Calu3 (cell line): Measurements from ENCODE around the gene CDH13. TPM values are rescaled to one million over a fixed set of nuclear protein-coding genes. Genes with fewer than 3 reads are reported as not detected.

Experiments used
- BruUV-seq: library from RNA; stranded (reverse); fragments of 400-500 nt; replicated peaks from 2 replicates; lab custom pipeline; 2021; lab: Mats Ljungman, UMichigan
- CTCF ChIA-PET: fragments of 300-600 bp; sonication (Branson Sonifier 250); formaldehyde crosslinking; loops from one replicate; lab custom pipeline; 2022; ENCODE audit warnings: antibody characterized with exemption; lab: Charles Lee
- DNase-seq: peaks from one replicate; pipeline ENCODE4 v3.0.0; 2022
- H3K27ac Mint-ChIP-seq: one replicate; pipeline ENCODE4 v1.8.0; 2022; ENCODE audit warnings: mixed read lengths; ENCODE audit not compliant: unreplicated experiment
- H3K27me3 Mint-ChIP-seq: one replicate; pipeline ENCODE4 v1.8.0; 2022; ENCODE audit warnings: mixed read lengths; ENCODE audit not compliant: unreplicated experiment
- H3K36me3 Mint-ChIP-seq: one replicate; pipeline ENCODE4 v1.8.0; 2022; ENCODE audit warnings: mild to moderate bottlenecking, moderate library complexity, mixed read lengths; ENCODE audit not compliant: insufficient read depth, unreplicated experiment
- H3K4me1 Mint-ChIP-seq: one replicate; pipeline ENCODE4 v1.8.0; 2022; ENCODE audit warnings: mild to moderate bottlenecking, low read depth, mixed read lengths; ENCODE audit not compliant: unreplicated experiment
- H3K4me3 Mint-ChIP-seq: one replicate; pipeline ENCODE4 v1.8.0; 2022; ENCODE audit warnings: mild to moderate bottlenecking, low read depth, moderate library complexity, mixed read lengths; ENCODE audit not compliant: unreplicated experiment
- H3K9me3 Mint-ChIP-seq: one replicate; pipeline ENCODE4 v1.8.0; 2022; ENCODE audit warnings: low read depth, mixed read lengths; ENCODE audit not compliant: unreplicated experiment
- intact Hi-C: fragments of 100-400 bp; cut with micrococcal nuclease; formaldehyde crosslinking; loops from one replicate; pipeline ENCODE4 v1.10.0; 2022; ENCODE audit not compliant: unreplicated experiment
- total RNA-seq: library from RNA; stranded (reverse); gene quantifications from 2 replicates; pipeline ENCODE4 v1.2.3, GENCODE V29; 2022
- TF ChIP-seq, protein P1 (sequence below): fragments of 200-600 bp; IDR thresholded peaks from one replicate; pipeline ENCODE4 v1.8.0; 2022; ENCODE audit warnings: antibody characterized with exemption; ENCODE audit not compliant: unreplicated experiment

CDH13 gene
- total RNA-seq, 1 experiment from 2014 or later: not detected

DNA sequence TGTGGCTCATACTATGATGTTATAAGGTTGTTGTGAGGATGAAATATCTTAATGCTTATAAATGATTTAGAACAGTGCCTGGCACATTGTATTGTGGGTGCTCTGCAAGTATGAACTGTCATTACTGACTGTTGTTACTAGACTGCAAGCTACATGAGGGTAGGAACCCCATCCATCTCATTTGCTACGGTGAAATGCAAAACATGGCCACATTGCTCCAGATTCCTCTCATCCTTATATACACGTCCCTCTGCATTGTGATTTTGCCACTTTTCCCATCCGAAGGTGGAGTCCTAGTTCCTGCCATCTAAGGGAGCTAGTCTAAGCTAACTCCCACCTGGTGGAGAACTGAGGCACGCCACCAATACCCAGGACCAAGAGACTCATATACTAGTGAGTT lies 1210.8 kb downstream of the CDH13 start:
- Mint-ChIP-seq H3K9me3 (peaks cover 3% of the 10 kb centered on the region), H3K4me1 (no peaks in the 10 kb centered on the region), H3K27me3 (no peaks in the 10 kb centered on the region), H3K27ac (no peak overlapping the region), H3K36me3 (peaks cover 7% of the 10 kb centered on the region), H3K4me3 (no peak overlapping the region)
- BruUV-seq: no TSS peak
- intact Hi-C loops: no loop called here
- TF ChIP-seq, protein P1, sequence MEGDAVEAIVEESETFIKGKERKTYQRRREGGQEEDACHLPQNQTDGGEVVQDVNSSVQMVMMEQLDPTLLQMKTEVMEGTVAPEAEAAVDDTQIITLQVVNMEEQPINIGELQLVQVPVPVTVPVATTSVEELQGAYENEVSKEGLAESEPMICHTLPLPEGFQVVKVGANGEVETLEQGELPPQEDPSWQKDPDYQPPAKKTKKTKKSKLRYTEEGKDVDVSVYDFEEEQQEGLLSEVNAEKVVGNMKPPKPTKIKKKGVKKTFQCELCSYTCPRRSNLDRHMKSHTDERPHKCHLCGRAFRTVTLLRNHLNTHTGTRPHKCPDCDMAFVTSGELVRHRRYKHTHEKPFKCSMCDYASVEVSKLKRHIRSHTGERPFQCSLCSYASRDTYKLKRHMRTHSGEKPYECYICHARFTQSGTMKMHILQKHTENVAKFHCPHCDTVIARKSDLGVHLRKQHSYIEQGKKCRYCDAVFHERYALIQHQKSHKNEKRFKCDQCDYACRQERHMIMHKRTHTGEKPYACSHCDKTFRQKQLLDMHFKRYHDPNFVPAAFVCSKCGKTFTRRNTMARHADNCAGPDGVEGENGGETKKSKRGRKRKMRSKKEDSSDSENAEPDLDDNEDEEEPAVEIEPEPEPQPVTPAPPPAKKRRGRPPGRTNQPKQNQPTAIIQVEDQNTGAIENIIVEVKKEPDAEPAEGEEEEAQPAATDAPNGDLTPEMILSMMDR: no peak
- CTCF ChIA-PET: no interaction called here
- no peak for DNase-seq

DNA sequence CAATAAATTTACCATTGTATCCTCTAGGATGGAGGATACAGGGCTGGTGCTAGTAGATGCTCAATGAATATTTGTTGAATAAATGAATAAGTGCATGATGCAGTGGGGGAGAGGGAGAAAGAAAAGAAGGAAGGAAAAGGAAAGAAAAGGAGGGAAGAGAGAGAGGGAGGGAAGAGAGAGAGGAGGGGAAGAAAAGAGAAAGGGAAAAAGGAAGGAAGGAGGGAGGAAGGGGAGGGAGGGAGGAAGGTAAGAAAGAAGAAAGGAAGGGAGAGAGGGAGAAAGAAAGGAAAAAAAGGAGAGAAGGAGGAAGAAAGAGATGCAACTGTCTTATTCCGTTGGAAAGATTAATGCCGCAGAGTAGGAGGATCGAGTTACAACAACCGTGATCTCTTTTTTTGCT lies 1211.4 kb downstream of the CDH13 start:
- CTCF ChIA-PET: no interaction called here
- H3K27ac Mint-ChIP-seq: no peak overlapping the region

DNA sequence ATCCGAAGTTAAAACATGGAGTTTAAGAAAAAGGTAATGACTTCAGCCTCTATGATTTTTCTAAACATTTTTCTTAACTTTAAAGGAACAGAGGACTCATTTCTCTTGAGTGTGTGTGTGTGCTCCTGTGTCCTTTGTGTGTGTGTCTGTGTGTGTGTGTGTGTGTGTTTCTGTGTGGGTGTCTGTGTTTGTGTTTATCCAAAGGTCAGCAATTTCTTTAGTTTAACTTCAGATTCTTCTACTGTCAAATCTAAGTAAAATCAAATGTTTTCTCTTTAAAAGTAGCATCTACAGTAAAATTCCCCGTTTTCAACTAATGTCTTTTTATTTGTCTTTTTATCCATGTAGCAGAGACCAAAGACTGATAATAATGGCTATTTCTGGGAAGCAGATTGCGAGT lies 1212.8 kb downstream of the CDH13 start:
- CTCF ChIA-PET: no interaction called here
- BruUV-seq: no TSS peak
- no peak for DNase-seq
- TF ChIP-seq, protein P1: no peak
- H3K36me3 Mint-ChIP-seq: peaks cover 7% of the 10 kb centered on the region
- intact Hi-C loops: no loop called here
- no peaks in the 10 kb centered on the region for H3K4me1 Mint-ChIP-seq
- H3K9me3 Mint-ChIP-seq: peaks cover 3% of the 10 kb centered on the region
- H3K27ac Mint-ChIP-seq: no peak overlapping the region
- H3K27me3 Mint-ChIP-seq: no peaks in the 10 kb centered on the region
- H3K4me3 Mint-ChIP-seq: no peak overlapping the region

More for the DNA sequence above, 1211.4 kb downstream of the CDH13 start:
- Mint-ChIP-seq H3K9me3 (peaks cover 3% of the 10 kb centered on the region), H3K27me3 (no peaks in the 10 kb centered on the region), H3K36me3 (peaks cover 7% of the 10 kb centered on the region), H3K4me1 (no peaks in the 10 kb centered on the region), H3K4me3 (no peak overlapping the region)
- BruUV-seq: no TSS peak
- DNase-seq: no peak
- intact Hi-C loops: no loop called here
- TF ChIP-seq, protein P1: no peak

DNA sequence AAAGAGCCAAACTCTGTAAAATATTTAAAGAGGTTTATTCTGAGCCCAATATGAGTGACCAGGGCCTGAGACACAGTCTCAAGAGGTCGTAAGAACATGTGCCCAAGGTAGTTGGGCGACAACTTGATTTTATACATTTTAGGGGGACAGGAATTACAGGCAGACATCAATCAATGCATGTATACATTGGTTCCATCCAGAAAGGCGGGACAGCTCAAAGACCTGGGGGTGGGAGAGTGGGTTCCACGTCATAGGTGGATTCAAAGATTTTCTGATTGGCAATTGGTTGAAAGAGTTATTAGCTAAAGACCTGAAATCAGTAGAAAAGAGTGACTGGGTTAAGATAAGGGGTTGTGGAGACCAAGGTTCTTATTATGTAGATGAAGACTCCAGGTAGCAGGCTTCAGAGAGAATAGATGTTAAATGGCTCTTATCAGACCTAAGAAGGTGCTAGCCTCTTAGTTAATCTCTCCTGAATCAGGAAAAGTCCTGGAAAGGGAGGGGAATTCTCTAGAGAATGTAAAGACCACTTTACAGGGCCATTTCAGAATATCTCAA lies 1213.4 kb downstream of the CDH13 start:
- CTCF ChIA-PET: no interaction called here
- Mint-ChIP-seq H3K4me3 (no peak overlapping the region), H3K27me3 (no peaks in the 10 kb centered on the region), H3K36me3 (peaks cover 7% of the 10 kb centered on the region), H3K27ac (no peak overlapping the region), H3K9me3 (peaks cover 3% of the 10 kb centered on the region), H3K4me1 (no peaks in the 10 kb centered on the region)
- intact Hi-C loops: no loop called here
- BruUV-seq: no TSS peak
- no peak for DNase-seq
- TF ChIP-seq, protein P1: no peak
